Endothelial cell of umbilical vein (primary cell): Measurements from ENCODE around the gene MICB. TPM values are rescaled to one million over a fixed set of nuclear protein-coding genes. Genes with fewer than 3 reads are reported as not detected.

Experiments
- BruUV-seq: library from RNA; stranded (reverse); fragments of 400-500 nt; replicated peaks from 2 replicates; lab custom pipeline; 2021; lab: Mats Ljungman, UMichigan
- CTCF ChIA-PET: fragments of 300-600, 350-600 bp; sonication (Branson Sonifier 250); formaldehyde crosslinking; loops from one replicate; lab custom pipeline; 2021; ENCODE audit warnings: antibody characterized with exemption, inconsistent platforms; lab: Charles Lee
- POLR2A ChIA-PET: fragments of 300-600, 350-600 bp; sonication (Branson Sonifier 250); formaldehyde crosslinking; loops from one replicate; lab custom pipeline; 2021; ENCODE audit warnings: antibody characterized with exemption, inconsistent platforms; lab: Charles Lee
- DNase-seq: peaks from one replicate; pipeline ENCODE4 v3.0.0-alpha.2; 2011; ENCODE audit warnings: low read depth, low spot score
- FAIRE-seq: peaks from 2 replicates; lab custom pipeline; 2011; peaks lifted over from hg19 to GRCh38; lab: Jason Lieb, UNC
- H2AFZ ChIP-seq: 2 replicates; pipeline ENCODE4 v1.6.0; 2012; ENCODE audit warnings: low read depth, low read length, control low read depth, inconsistent platforms
- H3K27ac ChIP-seq: 2 replicates; pipeline ENCODE4 v1.5.1; 2011; ENCODE audit warnings: low read depth, mild to moderate bottlenecking, control low read depth, low read length, moderate library complexity; ENCODE audit not compliant: insufficient read depth
- H3K27me3 ChIP-seq, 2 experiments: 2 replicates each; pipeline versions ENCODE4 v1.6.0 to v1.6.1; 2011; ENCODE audit warnings: low read length in 2 of 2, mixed read lengths in 1 of 2; ENCODE audit not compliant: control insufficient read depth in 2 of 2, insufficient read depth in 2 of 2
- H3K36me3 ChIP-seq, 2 experiments: 2 replicates in 1 of 2; 3 replicates in 1 of 2; pipeline ENCODE4 v1.5.1; 2011; ENCODE audit warnings: low read length in 2 of 2, mild to moderate bottlenecking in 1 of 2, moderate library complexity in 1 of 2; ENCODE audit not compliant: control insufficient read depth in 2 of 2, insufficient read depth in 2 of 2; ENCODE audit errors: extremely low read depth in 1 of 2
- H3K4me1 ChIP-seq: 3 replicates; pipeline ENCODE4 v1.5.1; 2011; ENCODE audit warnings: mild to moderate bottlenecking, low read length; ENCODE audit not compliant: control insufficient read depth, insufficient read depth; ENCODE audit errors: extremely low read depth
- H3K4me2 ChIP-seq: 2 replicates; pipeline ENCODE4 v1.6.1; 2011; ENCODE audit warnings: low read length, control low read depth, mixed read lengths; ENCODE audit not compliant: insufficient read depth
- H3K4me3 ChIP-seq, 3 experiments: fragments of 200-600 bp in 1 of 3; sonication (generic), shearing (Covaris generic) in 1 of 3; replicated peaks in 1 of 3; 2 replicates each; pipeline ENCODE4 v1.5.1; 2011 to 2016; ENCODE audit warnings: control low read depth in 3 of 3, low read length in 3 of 3, mild to moderate bottlenecking in 2 of 3, inconsistent platforms in 1 of 3, low read depth in 1 of 3, moderate library complexity in 1 of 3; ENCODE audit not compliant: insufficient read depth in 1 of 3
- H3K79me2 ChIP-seq: 2 replicates; pipeline ENCODE4 v1.6.0; 2012; ENCODE audit warnings: low read length, inconsistent platforms; ENCODE audit not compliant: control insufficient read depth, insufficient read depth
- H3K9ac ChIP-seq: replicated peaks from 2 replicates; pipeline ENCODE3; 2011; ENCODE audit warnings: low read length, control low read depth; ENCODE audit not compliant: insufficient read depth; ENCODE audit errors: extremely low read depth
- H3K9me1 ChIP-seq: replicated peaks from 3 replicates; pipeline ENCODE4 v1.6.0; 2011; ENCODE audit warnings: mild to moderate bottlenecking, low read length; ENCODE audit not compliant: control insufficient read depth, insufficient read depth; ENCODE audit errors: extremely low read depth
- H3K9me3 ChIP-seq: replicated peaks from 2 replicates; pipeline ENCODE4 v1.5.1; 2012; ENCODE audit warnings: low read length, inconsistent platforms; ENCODE audit not compliant: control insufficient read depth, insufficient read depth
- H4K20me1 ChIP-seq: replicated peaks from 2 replicates; pipeline ENCODE3; 2011; ENCODE audit warnings: mild to moderate bottlenecking, low read length; ENCODE audit not compliant: control insufficient read depth, insufficient read depth; ENCODE audit errors: extremely low read depth
- EZH2 ChIP-seq: IDR thresholded peaks from 2 replicates; pipeline ENCODE4 v1.6.1; 2012; ENCODE audit warnings: borderline replicate concordance, low read depth, mild to moderate bottlenecking, moderate library complexity, low read length, inconsistent platforms; ENCODE audit not compliant: severe bottlenecking
- FOS ChIP-seq: IDR thresholded peaks from 2 replicates; pipeline ENCODE4 v1.6.1; 2011; ENCODE audit warnings: mild to moderate bottlenecking, low read length, moderate library complexity, borderline replicate concordance; ENCODE audit not compliant: insufficient read depth
- GATA2 ChIP-seq: IDR thresholded peaks from 2 replicates; pipeline ENCODE4 v1.7.0; 2011; ENCODE audit warnings: low read depth, mild to moderate bottlenecking, moderate library complexity, mixed read lengths, low read length; ENCODE audit not compliant: insufficient read length, insufficient read depth
- JUN ChIP-seq: IDR thresholded peaks from 2 replicates; pipeline ENCODE4 v1.6.1; 2011; ENCODE audit warnings: borderline replicate concordance, low read depth; ENCODE audit not compliant: insufficient read length, insufficient read depth
- MAX ChIP-seq: IDR thresholded peaks from 2 replicates; pipeline ENCODE4 v1.6.1; 2011; ENCODE audit not compliant: insufficient read depth, insufficient read length
- MYC ChIP-seq: IDR thresholded peaks from one replicate; pipeline ENCODE4 v1.6.1; 2011; ENCODE audit warnings: mild to moderate bottlenecking, low read depth, low read length
- POLR2A ChIP-seq: IDR thresholded peaks from 2 replicates; pipeline ENCODE4 v1.6.1; 2012; ENCODE audit warnings: low read depth, mild to moderate bottlenecking, control low read depth, low read length
- POLR2AphosphoS5 ChIP-seq: IDR thresholded peaks from 2 replicates; pipeline ENCODE4 v1.6.1; 2012; ENCODE audit warnings: low read depth, mild to moderate bottlenecking, control low read depth, low read length, moderate library complexity; ENCODE audit not compliant: insufficient read depth
- dilution Hi-C: fragments of 300-500 bp; cut with MboI; formaldehyde crosslinking; loops from one replicate; pipeline ENCODE4 v1.15.0; 2019; ENCODE audit warnings: low sequenced_read_pairs; ENCODE audit not compliant: extremely low pct_ligation_motif_present
- intact Hi-C: fragments of 100-400 bp; cut with micrococcal nuclease; formaldehyde crosslinking; loops from one replicate; pipeline ENCODE4 v1.10.0; 2022
- polyA plus RNA-seq, 4 experiments: library from polyadenylated mRNA; depleted of rRNA in 3 of 4; stranded (reverse) in 3 of 4; unstranded in 1 of 4; fragments of >200 nt; gene quantifications; 2 replicates each; pipeline versions ENCODE4 v1.2.1 to v1.2.3, GENCODE V29; 2011 to 2012; ENCODE audit warnings: missing spikeins in 1 of 4
- total RNA-seq: library from RNA; stranded (reverse); gene quantifications from 2 replicates; pipeline ENCODE4 v1.2.3, GENCODE V29; 2021
- TF ChIP-seq, protein P1 (sequence below), 2 donors: IDR thresholded peaks; 1 replicate in 1 of 2; 2 replicates in 1 of 2; pipeline ENCODE4 v1.5.1; 2011; ENCODE audit warnings: low read length in 2 of 2, mild to moderate bottlenecking in 2 of 2, moderate library complexity in 2 of 2, control low read depth in 1 of 2, inconsistent platforms in 1 of 2, low read depth in 1 of 2; ENCODE audit not compliant: insufficient read depth in 1 of 2; ENCODE audit errors: extremely low read depth in 1 of 2

The MICB gene
- total and polyA plus RNA-seq, 2 donors (not counting 3 experiments of a cell fraction or from before 2014, with no cell fraction given), result 32.8 to 36.3 TPM

DNA sequence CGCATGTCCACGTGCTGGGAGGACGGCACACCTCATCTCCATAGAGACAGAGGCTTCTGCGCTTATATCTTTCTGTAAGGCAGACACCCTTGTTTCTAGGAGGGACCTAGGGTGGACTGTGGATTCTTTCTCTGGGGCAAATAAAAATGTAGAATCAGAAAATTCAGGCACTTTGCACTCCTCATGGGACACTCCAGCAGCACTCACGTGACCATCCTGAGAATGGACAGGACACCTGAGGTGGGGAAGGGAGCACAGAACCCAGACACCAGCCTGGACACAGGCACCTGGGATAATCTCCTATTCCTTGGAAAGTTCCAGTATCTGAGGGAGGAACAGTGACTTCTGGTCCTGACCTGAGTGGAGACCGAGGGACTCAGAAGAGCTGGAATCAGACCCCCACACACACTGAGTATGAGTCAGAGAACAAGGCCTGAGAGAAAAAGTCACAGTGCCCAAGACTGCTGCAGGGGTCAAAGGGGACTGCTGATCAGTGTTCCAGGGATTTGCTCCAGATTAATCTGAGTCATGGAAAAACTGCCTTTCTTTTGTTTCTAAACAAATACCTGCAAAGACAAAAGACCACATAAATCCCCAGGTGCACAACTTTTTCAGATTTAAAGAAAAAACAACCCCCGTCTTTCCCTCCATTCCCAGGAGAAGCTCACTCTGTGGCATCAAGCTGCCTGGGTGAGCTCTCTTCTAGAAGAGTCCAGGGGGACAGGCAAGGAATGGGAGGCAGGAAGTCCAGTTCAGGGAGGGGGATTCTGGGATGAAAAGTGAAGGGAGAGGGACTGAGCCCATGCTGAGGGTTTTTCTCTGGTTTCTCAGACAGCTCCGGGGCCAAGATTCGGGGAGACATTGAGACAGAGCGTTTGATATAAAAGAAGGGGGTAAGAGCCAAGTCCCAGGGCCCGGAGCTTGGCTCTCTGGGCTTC is 35.6 kb upstream of the MICB start:
- Histone ChIP-seq H3K4me2 (no peak overlapping the region), H3K9me3 (no peaks in the 10 kb centered on the region), H4K20me1 (no peaks in the 10 kb centered on the region), H3K9me1 (no peaks in the 10 kb centered on the region), H3K9ac (no peak overlapping the region), H3K4me1 (no peaks in the 10 kb centered on the region), H3K79me2 (no peaks in the 10 kb centered on the region), H2AFZ (peak overlapping the region; percentile 53), H3K27me3 (peaks cover 11 to 15% of the 10 kb centered on the region in 2 experiments), H3K4me3 (no peak overlapping the region), H3K27ac (no peak overlapping the region), H3K36me3 (no peaks in the 10 kb centered on the region)
- POLR2A ChIA-PET, result no interaction called here
- no TSS peak for BruUV-seq
- intact Hi-C loops (no loop called here), dilution Hi-C loops (no loop called here)
- CTCF ChIA-PET, result interaction anchor here (1.0 to 1.4 kb wide), 3 partner anchors 9 to 20 kb away, joined by 3 to 4 read pairs (median 4); no protein-coding TSS in a partner anchor
- DNase-seq, result peak; percentile 6
- FAIRE-seq, result no peak
- no peak for TF ChIP-seq FOS
- no peak for TF ChIP-seq JUN
- TF ChIP-seq MAX, result no peak
- TF ChIP-seq POLR2A, result no peak
- no peak for TF ChIP-seq EZH2
- no peak for TF ChIP-seq MYC
- no peak for TF ChIP-seq GATA2
- TF ChIP-seq, protein P1, sequence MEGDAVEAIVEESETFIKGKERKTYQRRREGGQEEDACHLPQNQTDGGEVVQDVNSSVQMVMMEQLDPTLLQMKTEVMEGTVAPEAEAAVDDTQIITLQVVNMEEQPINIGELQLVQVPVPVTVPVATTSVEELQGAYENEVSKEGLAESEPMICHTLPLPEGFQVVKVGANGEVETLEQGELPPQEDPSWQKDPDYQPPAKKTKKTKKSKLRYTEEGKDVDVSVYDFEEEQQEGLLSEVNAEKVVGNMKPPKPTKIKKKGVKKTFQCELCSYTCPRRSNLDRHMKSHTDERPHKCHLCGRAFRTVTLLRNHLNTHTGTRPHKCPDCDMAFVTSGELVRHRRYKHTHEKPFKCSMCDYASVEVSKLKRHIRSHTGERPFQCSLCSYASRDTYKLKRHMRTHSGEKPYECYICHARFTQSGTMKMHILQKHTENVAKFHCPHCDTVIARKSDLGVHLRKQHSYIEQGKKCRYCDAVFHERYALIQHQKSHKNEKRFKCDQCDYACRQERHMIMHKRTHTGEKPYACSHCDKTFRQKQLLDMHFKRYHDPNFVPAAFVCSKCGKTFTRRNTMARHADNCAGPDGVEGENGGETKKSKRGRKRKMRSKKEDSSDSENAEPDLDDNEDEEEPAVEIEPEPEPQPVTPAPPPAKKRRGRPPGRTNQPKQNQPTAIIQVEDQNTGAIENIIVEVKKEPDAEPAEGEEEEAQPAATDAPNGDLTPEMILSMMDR (IDR thresholded peaks at IDR 0.05; ENCODE audit: extremely low read depth in 1 of 2, insufficient read depth in 1 of 2, low read depth in 1 of 2, low read length in 2 of 2), result no peak
- TF ChIP-seq POLR2AphosphoS5, result no peak
